ENCODE data around the gene ERMP1. TPM values are rescaled to one million over a fixed set of nuclear protein-coding genes. Genes with fewer than 3 reads are reported as not detected.

ERMP1 gene
- polyA plus RNA-seq, 1 of the 3 experiments (the other 2 are of a cell fraction), result 5.9 TPM

- no peak for TF ChIP-seq MAX (IDR thresholded peaks at IDR 0.05; ENCODE audit: low read depth)
- TF ChIP-seq ELF1 (IDR thresholded peaks at IDR 0.05), result no peak
- no peak for TF ChIP-seq TAF1 (IDR thresholded peaks at IDR 0.05; ENCODE audit: borderline replicate concordance, low read depth, low read length)
- no peak for TF ChIP-seq YY1 (IDR thresholded peaks at IDR 0.05; ENCODE audit: low read depth)
- TF ChIP-seq JUND (IDR thresholded peaks at IDR 0.05), result no peak
- TF ChIP-seq EZH2phosphoT487 (IDR thresholded peaks at IDR 0.05; ENCODE audit: borderline replicate concordance, low read depth), result no peak
- TF ChIP-seq FOSL2 (IDR thresholded peaks at IDR 0.05; ENCODE audit: borderline replicate concordance, low read depth), result no peak
- TF ChIP-seq RAD21 (IDR thresholded peaks at IDR 0.05; ENCODE audit: low read length), result peak; percentile 84
- no peak for TF ChIP-seq SIN3A (IDR thresholded peaks at IDR 0.05; ENCODE audit: borderline replicate concordance, low read depth, low read length)
- no peak for TF ChIP-seq EP300 (IDR thresholded peaks at IDR 0.05; ENCODE audit: borderline replicate concordance in 1 of 2, low read depth in 1 of 2, low read length in 1 of 2)
- no peak for TF ChIP-seq USF1 (IDR thresholded peaks at IDR 0.05; ENCODE audit: borderline replicate concordance, low read depth)
- TF ChIP-seq FOXM1 (IDR thresholded peaks at IDR 0.05; ENCODE audit: low read depth), result no peak
- TF ChIP-seq REST (IDR thresholded peaks at IDR 0.05; ENCODE audit: low read depth, low read length), result no peak
- TF ChIP-seq MEF2A (IDR thresholded peaks at IDR 0.05; ENCODE audit: borderline replicate concordance, low read depth), result no peak
- TF ChIP-seq RFX5 (IDR thresholded peaks at IDR 0.05; ENCODE audit: low read length), result 0 out of 2 replicates have a peak, but pooled peaks have one; percentile 9
- TF ChIP-seq CHD2 (IDR thresholded peaks at IDR 0.05; ENCODE audit: low read length, partially characterized antibody), result no peak
- TF ChIP-seq USF2 (IDR thresholded peaks at IDR 0.05; ENCODE audit: borderline replicate concordance, low read depth, low read length), result no peak
- TF ChIP-seq GABPA (IDR thresholded peaks at IDR 0.05; ENCODE audit: low read depth), result no peak
- TF ChIP-seq NFIC (IDR thresholded peaks at IDR 0.05; ENCODE audit: borderline replicate concordance), result no peak
Observed at GRCh38 chr9:5799314-5799713, 33.6 kb downstream of the ERMP1 start (continued).
